Cardiac muscle cell (in vitro differentiated cells and primary cell): ENCODE measurements around the gene PRKCZ. TPM values are rescaled to one million over a fixed set of nuclear protein-coding genes. Genes with fewer than 3 reads are reported as not detected.

ENCODE experiments used
- DNase-seq, 2 donors: peaks; one replicate each; pipeline versions ENCODE4 v3.0.0 to v3.0.0-alpha.2; 2010 to 2017; ENCODE audit warnings: low read depth in 1 of 2, low spot score in 1 of 2
- H3K27ac ChIP-seq: fragments of 200-600 bp; sonication (generic); 2 replicates; pipeline ENCODE4 v1.5.1; 2016
- H3K27me3 ChIP-seq: fragments of 200-600 bp; sonication (generic); 2 replicates; pipeline ENCODE4 v1.6.0; 2016; ENCODE audit warnings: control low read depth
- H3K36me3 ChIP-seq: fragments of 200-600 bp; sonication (generic); 2 replicates; pipeline ENCODE4 v1.5.1; 2016; ENCODE audit warnings: control low read depth
- H3K4me1 ChIP-seq: fragments of 200-600 bp; sonication (generic); 2 replicates; pipeline ENCODE4 v1.8.1; 2017; ENCODE audit warnings: low read depth, mild to moderate bottlenecking, mixed run types
- H3K4me3 ChIP-seq: fragments of 200-600 bp; sonication (generic); 2 replicates; pipeline ENCODE4 v1.5.1; 2016; ENCODE audit warnings: mild to moderate bottlenecking
- H3K9me3 ChIP-seq: fragments of 200-600 bp; sonication (generic); 2 replicates; pipeline ENCODE4 v1.5.1; 2017; ENCODE audit warnings: low read depth, mild to moderate bottlenecking, control low read depth
- CTCF ChIP-seq: IDR thresholded peaks from 2 replicates; pipeline ENCODE4 v1.5.1; 2012; ENCODE audit warnings: low read depth, mild to moderate bottlenecking, low read length
- polyA plus RNA-seq: library from polyadenylated mRNA; unstranded; fragments of >200 nt; fragmentation: Nextera tagmentation; extraction: Ambion mirVana; gene quantifications from 2 replicates; pipeline ENCODE4 v1.2.1, GENCODE V29; 2016
- total RNA-seq: library from RNA; depleted of rRNA; stranded (reverse); fragments of >200 nt; gene quantifications from 2 replicates; pipeline ENCODE4 v1.2.3, GENCODE V29; 2016

The PRKCZ gene
- total and polyA plus RNA-seq, 2 experiments from 2014 or later = 44.6 to 50.9 TPM

GRCh38 chr1:2133039-2133878 lies 83.0 kb downstream of the PRKCZ start:
- Histone ChIP-seq H3K9me3 (no peaks in the 10 kb centered on the region), H3K27ac (peak overlapping the region; percentile 96), H3K4me1 (peaks cover 35% of the 10 kb centered on the region), H3K4me3 (peak overlapping the region; percentile 25), H3K36me3 (no peaks in the 10 kb centered on the region), H3K27me3 (no peaks in the 10 kb centered on the region)
- no peak for TF ChIP-seq CTCF
- peak; percentile 99 for DNase-seq

GRCh38 chr1:2133879-2134215 lies 83.6 kb downstream of the PRKCZ start:
- Histone ChIP-seq H3K27me3 (no peaks in the 10 kb centered on the region), H3K4me1 (peaks cover 29% of the 10 kb centered on the region), H3K27ac (peak overlapping the region; percentile 96), H3K4me3 (peak overlapping the region; percentile 25), H3K9me3 (no peaks in the 10 kb centered on the region), H3K36me3 (no peaks in the 10 kb centered on the region)
- TF ChIP-seq CTCF = no peak
- DNase-seq = no peak

- DNase-seq = no peak
- Histone ChIP-seq H3K4me1 (peaks cover 26% of the 10 kb centered on the region), H3K36me3 (no peaks in the 10 kb centered on the region), H3K27me3 (no peaks in the 10 kb centered on the region), H3K27ac (peak overlapping the region; percentile 96), H3K9me3 (no peaks in the 10 kb centered on the region), H3K4me3 (no peak overlapping the region)
- no peak for TF ChIP-seq CTCF
These were observed 84.0 kb downstream of the PRKCZ start for GRCh38 chr1:2134266-2134620.

GRCh38 chr1:2134621-2135307 lies 84.6 kb downstream of the PRKCZ start:
- peak overlapping the region; percentile 96 for H3K27ac ChIP-seq
- H3K9me3 ChIP-seq = no peaks in the 10 kb centered on the region
- H3K27me3 ChIP-seq = no peaks in the 10 kb centered on the region
- no peak for TF ChIP-seq CTCF
- DNase-seq = no peak
- no peaks in the 10 kb centered on the region for H3K36me3 ChIP-seq
- H3K4me1 ChIP-seq = peaks cover 23% of the 10 kb centered on the region
- H3K4me3 ChIP-seq = no peak overlapping the region

GRCh38 chr1:2135441-2135841 lies 85.2 kb downstream of the PRKCZ start:
- peaks cover 23% of the 10 kb centered on the region for H3K4me1 ChIP-seq
- no peak overlapping the region for H3K4me3 ChIP-seq
- DNase-seq = peak; percentile 85 to 91
- H3K36me3 ChIP-seq = no peaks in the 10 kb centered on the region
- peak overlapping the region; percentile 96 for H3K27ac ChIP-seq
- no peak for TF ChIP-seq CTCF
- H3K9me3 ChIP-seq = no peaks in the 10 kb centered on the region
- no peaks in the 10 kb centered on the region for H3K27me3 ChIP-seq
